HG03108 (cell line): Measurements from ENCODE around the gene PPA1.
"Not testable (repeated sequence)": the region's sequence is repeated elsewhere in the genome, so short reads cannot be mapped to it uniquely, and the experiment has no call there.

Experiments
- ATAC-seq: cut with Tn5 transposase; IDR thresholded peaks from one replicate; pipeline ENCODE4 v1.9.1; 2021; ENCODE audit warnings: moderate library complexity; ENCODE audit not compliant: unreplicated experiment

PPA1 gene

GRCh38 chr10:70255329-70256299 lies 22.4 kb upstream of the PPA1 start:
- ATAC-seq, result no peak

- ATAC-seq, result no peak
These were observed 21.6 kb upstream of the PPA1 start for GRCh38 chr10:70254778-70255328.

GRCh38 chr10:70253878-70254765 lies 20.9 kb upstream of the PPA1 start:
- ATAC-seq, result no peak

- ATAC-seq, result no peak
These were observed 17.9 kb upstream of the PPA1 start for GRCh38 chr10:70250961-70251680.

GRCh38 chr10:70247360-70247759 lies 14.1 kb upstream of the PPA1 start:
- ATAC-seq, result no peak

GRCh38 chr10:70241081-70241480 lies 7.9 kb upstream of the PPA1 start:
- ATAC-seq, result no peak

GRCh38 chr10:70239986-70240385 lies 6.8 kb upstream of the PPA1 start:
- not testable (repeated sequence) for ATAC-seq

- ATAC-seq, result not testable (repeated sequence)
These were observed 6.1 kb upstream of the PPA1 start for GRCh38 chr10:70239077-70239976.

- not testable (repeated sequence) for ATAC-seq
These were observed 4.8 kb upstream of the PPA1 start for GRCh38 chr10:70237958-70238536.

GRCh38 chr10:70234668-70235447 lies 1.6 kb upstream of the PPA1 start:
- no peak for ATAC-seq

- no peak for ATAC-seq
These were observed 691 bp upstream of the PPA1 start for GRCh38 chr10:70233939-70234300.

- no peak for ATAC-seq
These were observed 445 bp downstream of the PPA1 start for GRCh38 chr10:70232859-70233108.

- no peak for ATAC-seq
These were observed 922 bp downstream of the PPA1 start for GRCh38 chr10:70232155-70232858.

- ATAC-seq, result no peak
These were observed 4.7 kb downstream of the PPA1 start for GRCh38 chr10:70228491-70228890.

- ATAC-seq, result no peak
These were observed 5.5 kb downstream of the PPA1 start for GRCh38 chr10:70227548-70228320.

GRCh38 chr10:70223728-70224127 lies 9.5 kb downstream of the PPA1 start:
- no peak for ATAC-seq

- ATAC-seq, result not testable (repeated sequence)
These were observed 10.3 kb downstream of the PPA1 start for GRCh38 chr10:70222811-70223447.
